Trophoblast cell (in vitro differentiated cells and primary cell): ENCODE data around the gene UFM1. TPM values are rescaled to one million over a fixed set of nuclear protein-coding genes. Genes with fewer than 3 reads are reported as not detected.

Experiments
- DNase-seq, 2 donors: peaks; one replicate each; pipeline ENCODE4 v3.0.0-alpha.2; 2016
- H2AFZ ChIP-seq: 2 replicates; pipeline ENCODE4 v1.6.1; 2013; ENCODE audit warnings: low read length, moderate library complexity, mild to moderate bottlenecking; ENCODE audit not compliant: insufficient read depth, poor library complexity
- H2AK5ac ChIP-seq: 2 replicates; pipeline ENCODE4 v1.6.1; 2013; ENCODE audit warnings: mild to moderate bottlenecking, low read length
- H2BK120ac ChIP-seq: 2 replicates; pipeline ENCODE4 v1.6.1; 2013; ENCODE audit warnings: low read length, mild to moderate bottlenecking, moderate library complexity; ENCODE audit not compliant: insufficient read depth, poor library complexity
- H2BK12ac ChIP-seq: 2 replicates; pipeline ENCODE4 v1.6.1; 2013; ENCODE audit warnings: mild to moderate bottlenecking, low read length, moderate library complexity
- H2BK5ac ChIP-seq: 2 replicates; pipeline ENCODE4 v1.6.1; 2013; ENCODE audit warnings: low read length, low read depth, moderate library complexity, mild to moderate bottlenecking; ENCODE audit not compliant: poor library complexity
- H3K14ac ChIP-seq: 2 replicates; pipeline ENCODE4 v1.6.1; 2013; ENCODE audit warnings: mild to moderate bottlenecking, low read length
- H3K18ac ChIP-seq: 2 replicates; pipeline ENCODE4 v1.6.1; 2013; ENCODE audit warnings: mild to moderate bottlenecking, low read length
- H3K23ac ChIP-seq: 2 replicates; pipeline ENCODE4 v1.6.1; 2013; ENCODE audit warnings: low read length
- H3K27ac ChIP-seq: 2 replicates; pipeline ENCODE4 v1.5.1; 2013; ENCODE audit warnings: low read depth, mild to moderate bottlenecking, inconsistent platforms, low read length, moderate library complexity
- H3K27me3 ChIP-seq: 2 replicates; pipeline ENCODE4 v1.6.1; 2013; ENCODE audit warnings: inconsistent platforms, mild to moderate bottlenecking, low read length, moderate library complexity; ENCODE audit not compliant: insufficient read depth
- H3K36me3 ChIP-seq, 2 experiments: 1 replicate in 1 of 2; 2 replicates in 1 of 2; pipeline ENCODE4 v1.6.1; 2013; ENCODE audit warnings: low read length in 2 of 2, mild to moderate bottlenecking in 2 of 2, moderate library complexity in 1 of 2; ENCODE audit not compliant: insufficient read depth in 2 of 2, control insufficient read depth in 1 of 2
- H3K4ac ChIP-seq: 2 replicates; pipeline ENCODE4 v1.6.1; 2013; ENCODE audit warnings: low read depth, mild to moderate bottlenecking, low read length, moderate library complexity
- H3K4me1 ChIP-seq, 2 experiments: 1 replicate in 1 of 2; 2 replicates in 1 of 2; pipeline ENCODE4 v1.6.1; 2013; ENCODE audit warnings: low read length in 2 of 2, mild to moderate bottlenecking in 2 of 2, moderate library complexity in 1 of 2; ENCODE audit not compliant: insufficient read depth in 2 of 2, control insufficient read depth in 1 of 2
- H3K4me2 ChIP-seq: 2 replicates; pipeline ENCODE4 v1.6.1; 2013; ENCODE audit warnings: inconsistent platforms, mild to moderate bottlenecking, low read length, moderate library complexity
- H3K4me3 ChIP-seq: 2 replicates; pipeline ENCODE4 v1.5.1; 2013; ENCODE audit warnings: mild to moderate bottlenecking, low read depth, low read length, inconsistent platforms
- H3K79me1 ChIP-seq: one replicate; pipeline ENCODE4 v1.6.1; 2013; ENCODE audit warnings: low read length
- H3K79me2 ChIP-seq: 2 replicates; pipeline ENCODE4 v1.6.1; 2013; ENCODE audit warnings: low read length, mild to moderate bottlenecking; ENCODE audit not compliant: control insufficient read depth, insufficient read depth, poor library complexity
- H3K9ac ChIP-seq: 2 replicates; pipeline ENCODE4 v1.6.1; 2013; ENCODE audit warnings: mild to moderate bottlenecking, low read length
- H3K9me3 ChIP-seq: 2 replicates; pipeline ENCODE4 v1.6.1; 2013; ENCODE audit warnings: low read depth, mild to moderate bottlenecking, control low read depth, inconsistent platforms, low read length; ENCODE audit not compliant: insufficient read depth
- H4K12ac ChIP-seq: 2 replicates; pipeline ENCODE4 v1.6.1; 2013; ENCODE audit warnings: low read depth, mild to moderate bottlenecking, low read length, moderate library complexity
- H4K8ac ChIP-seq: 2 replicates; pipeline ENCODE4 v1.6.1; 2013; ENCODE audit warnings: low read depth, mild to moderate bottlenecking, low read length, moderate library complexity
- H4K91ac ChIP-seq: one replicate; pipeline ENCODE4 v1.6.1; 2013; ENCODE audit warnings: low read depth, mild to moderate bottlenecking, low read length, moderate library complexity
- WGBS: extraction: QIAGEN DNeasy Blood & Tissue Kit; methylation state at CpG from one replicate; pipeline ENCODE4 v1.1.7; 2013; ENCODE audit warnings: missing lambda C conversion rate; ENCODE audit not compliant: insufficient read length, insufficient coverage; ENCODE audit errors: extremely low coverage; 5-methylcytosine and 5-hydroxymethylcytosine counted together
- polyA plus RNA-seq: library from polyadenylated mRNA; stranded (reverse); fragments of 200-250 nt; gene quantifications from 2 replicates; pipeline ENCODE4 v1.2.3, GENCODE V29; 2013

The UFM1 gene
- polyA plus RNA-seq, result 57.3 and 61.8 TPM in 2 replicates

GRCh38 chr13:38349390-38350113, at the start of gene UFM1:
Gene UFM1, plus strand, starts transcription at chr13:38349851. Its CDS starts 69 bp downstream, at chr13:38349920.
- no peak within 1 kb of the TSS for H3K23ac ChIP-seq
- peaks cover 2% of the 10 kb centered on the region for H3K9me3 ChIP-seq
- H3K36me3 ChIP-seq, result peaks cover 0 to 2% of the 10 kb centered on the region in 2 experiments
- peak within 1 kb of the TSS; percentile 79 for H3K14ac ChIP-seq
- H3K4me3 ChIP-seq, result peak within 1 kb of the TSS; percentile 97
- peak within 1 kb of the TSS; percentile 41 for H3K27ac ChIP-seq
- peak within 1 kb of the TSS; percentile 82 for H4K91ac ChIP-seq
- H4K8ac ChIP-seq, result peak within 1 kb of the TSS; percentile 76
- no CpG with 5 or more reads among the region's 41 CpGs for WGBS
- H2AFZ ChIP-seq, result peak within 1 kb of the TSS; percentile 60
- no peaks in the 10 kb centered on the region for H3K27me3 ChIP-seq
- H3K18ac ChIP-seq, result peak within 1 kb of the TSS; percentile 57
- peak within 1 kb of the TSS; percentile 83 for H3K4me2 ChIP-seq
- H2BK5ac ChIP-seq, result peak within 1 kb of the TSS; percentile 49
- peak within 1 kb of the TSS; percentile 45 for H4K12ac ChIP-seq
- H3K4me1 ChIP-seq, result no peaks in the 10 kb centered on the region
- H3K9ac ChIP-seq, result peak within 1 kb of the TSS; percentile 94
- no peak within 1 kb of the TSS for H2AK5ac ChIP-seq
- peak within 1 kb of the TSS; percentile 60 for H3K4ac ChIP-seq
- H3K79me1 ChIP-seq, result peaks cover 9% of the 10 kb centered on the region
- peak; percentile 82 to 89 for DNase-seq
- peaks cover 2% of the 10 kb centered on the region for H3K79me2 ChIP-seq
- peak within 1 kb of the TSS; percentile 33 for H2BK12ac ChIP-seq
- H2BK120ac ChIP-seq, result peak within 1 kb of the TSS; percentile 37

GRCh38 chr13:38301236-38301635, 48.4 kb upstream of the UFM1 start:
- Histone ChIP-seq H3K27ac (no peak overlapping the region), H3K18ac (no peak overlapping the region), H4K12ac (no peak overlapping the region), H2BK5ac (no peak overlapping the region), H4K91ac (no peak overlapping the region), H3K14ac (no peak overlapping the region), H3K4me3 (no peak overlapping the region), H2AFZ (no peak overlapping the region), H3K4me2 (no peak overlapping the region), H3K4ac (no peak overlapping the region), H2AK5ac (no peak overlapping the region), H4K8ac (no peak overlapping the region), H3K36me3 (no peaks in the 10 kb centered on the region), H2BK12ac (no peak overlapping the region), H3K23ac (no peak overlapping the region), H3K79me2 (no peaks in the 10 kb centered on the region), H3K4me1 (no peaks in the 10 kb centered on the region), H3K9me3 (no peaks in the 10 kb centered on the region), H2BK120ac (no peak overlapping the region), H3K9ac (no peak overlapping the region), H3K27me3 (no peaks in the 10 kb centered on the region), H3K79me1 (no peaks in the 10 kb centered on the region)
- no CpG with 5 or more reads among the region's 4 CpGs for WGBS
- no peak for DNase-seq

DNA sequence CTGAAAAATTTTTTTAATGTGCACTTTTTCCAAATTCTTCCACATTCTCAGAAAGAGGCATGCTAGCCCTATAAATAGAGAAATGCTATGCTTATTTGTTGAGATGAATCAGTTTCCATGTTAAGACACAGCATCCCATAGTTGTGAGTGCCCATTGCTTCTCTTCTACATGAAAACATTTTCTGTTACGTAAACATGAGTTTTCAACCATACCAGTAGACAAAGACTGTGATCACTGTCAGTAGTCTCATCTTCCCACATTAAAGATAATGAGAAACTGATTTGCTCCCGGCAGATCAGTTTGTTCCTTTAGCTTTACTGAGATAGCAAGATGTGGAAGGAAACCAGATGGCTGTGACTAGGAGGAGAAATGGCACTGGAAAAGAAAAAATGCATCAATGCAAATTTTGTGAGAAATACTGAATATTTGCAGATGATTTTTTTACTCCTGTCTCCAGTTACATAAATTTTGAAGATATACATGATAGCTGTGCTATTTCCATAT, 45.8 kb upstream of the UFM1 start:
- H2AFZ ChIP-seq, result no peak overlapping the region
- H3K4me3 ChIP-seq, result no peak overlapping the region
- no peak overlapping the region for H3K18ac ChIP-seq
- H3K36me3 ChIP-seq, result no peaks in the 10 kb centered on the region
- no peaks in the 10 kb centered on the region for H3K79me2 ChIP-seq
- no peak for DNase-seq
- H2BK5ac ChIP-seq, result no peak overlapping the region
- no peak overlapping the region for H4K12ac ChIP-seq
- no peak overlapping the region for H3K9ac ChIP-seq
- H2AK5ac ChIP-seq, result no peak overlapping the region
- no peak overlapping the region for H3K27ac ChIP-seq
- no peaks in the 10 kb centered on the region for H3K27me3 ChIP-seq
- no peak overlapping the region for H2BK120ac ChIP-seq
- no peak overlapping the region for H4K91ac ChIP-seq
- WGBS, result no CpG with 5 or more reads among the region's 2 CpGs
- H4K8ac ChIP-seq, result no peak overlapping the region
- H2BK12ac ChIP-seq, result no peak overlapping the region
- H3K4me1 ChIP-seq, result no peaks in the 10 kb centered on the region
- H3K4me2 ChIP-seq, result no peak overlapping the region
- H3K79me1 ChIP-seq, result no peaks in the 10 kb centered on the region
- no peak overlapping the region for H3K14ac ChIP-seq
- H3K4ac ChIP-seq, result no peak overlapping the region
- no peaks in the 10 kb centered on the region for H3K9me3 ChIP-seq
- no peak overlapping the region for H3K23ac ChIP-seq

DNA sequence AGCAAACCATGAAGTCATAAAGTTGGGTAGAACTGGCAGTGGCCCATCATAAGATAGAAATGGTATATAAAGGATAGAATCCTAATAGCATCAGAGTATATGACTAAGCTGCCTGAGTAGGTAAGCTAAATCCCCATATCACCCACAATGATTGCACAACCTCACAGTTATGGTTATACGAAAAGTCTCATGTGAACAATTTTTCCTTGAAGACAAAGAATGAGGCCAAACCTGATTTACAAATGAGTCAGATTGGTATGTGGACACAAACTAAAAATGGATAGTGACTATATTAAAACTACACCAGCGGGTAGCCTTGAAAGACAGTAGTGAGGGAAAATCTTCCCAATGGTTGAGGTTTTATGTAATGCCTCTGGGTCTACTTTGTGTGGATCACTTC, 40.9 kb upstream of the UFM1 start:
- H3K9ac ChIP-seq, result no peak overlapping the region
- no peaks in the 10 kb centered on the region for H3K4me1 ChIP-seq
- WGBS, result no CpG with 5 or more reads among the region's 2 CpGs
- no peak overlapping the region for H2BK120ac ChIP-seq
- H2BK12ac ChIP-seq, result no peak overlapping the region
- H3K14ac ChIP-seq, result no peak overlapping the region
- H2AK5ac ChIP-seq, result no peak overlapping the region
- H3K27me3 ChIP-seq, result no peaks in the 10 kb centered on the region
- no peaks in the 10 kb centered on the region for H3K79me1 ChIP-seq
- H2AFZ ChIP-seq, result no peak overlapping the region
- H3K27ac ChIP-seq, result no peak overlapping the region
- no peak overlapping the region for H3K18ac ChIP-seq
- H4K8ac ChIP-seq, result no peak overlapping the region
- no peaks in the 10 kb centered on the region for H3K36me3 ChIP-seq
- H4K12ac ChIP-seq, result no peak overlapping the region
- H2BK5ac ChIP-seq, result no peak overlapping the region
- peak; percentile 79 to 99 for DNase-seq
- no peak overlapping the region for H3K4me3 ChIP-seq
- H3K79me2 ChIP-seq, result no peaks in the 10 kb centered on the region
- H3K4me2 ChIP-seq, result no peak overlapping the region
- no peak overlapping the region for H3K23ac ChIP-seq
- no peak overlapping the region for H3K4ac ChIP-seq
- no peak overlapping the region for H4K91ac ChIP-seq
- no peaks in the 10 kb centered on the region for H3K9me3 ChIP-seq
